GM12878 (cell line): ENCODE data around the gene PRSS27. TPM values are rescaled to one million over a fixed set of nuclear protein-coding genes. Genes with fewer than 3 reads are reported as not detected.

Experiments
- ATAC-seq: fragments of 200-7000 bp; cut with Tn5 transposase; 3 replicates; pipeline ENCODE4 v1.9.1; 2020; ENCODE audit warnings: mild to moderate bottlenecking, moderate library complexity
- BruUV-seq: library from RNA; stranded (reverse); fragments of 400-500 nt; replicated peaks from 2 replicates; lab custom pipeline; 2021; lab: Mats Ljungman, UMichigan
- CTCF ChIA-PET: fragments of 300-600 bp; sonication (Branson Sonifier 250); formaldehyde crosslinking; extraction: SDS; loops from one replicate; lab custom pipeline; 2021; ENCODE audit warnings: inconsistent platforms; lab: Yijun Ruan, JAX
- POLR2A ChIA-PET: fragments of 350-600 bp; formaldehyde crosslinking; extraction: SDS; loops from one replicate; lab custom pipeline; 2021; ENCODE audit warnings: inconsistent platforms; lab: Charles Lee
- RAD21 ChIA-PET: fragments of 300-600 bp; sonication (Branson Sonifier 250); formaldehyde crosslinking; loops from one replicate; lab custom pipeline; 2023; ENCODE audit warnings: antibody characterized with exemption; ENCODE audit not compliant: unreplicated experiment; lab: Charles Lee
- SMC1A ChIA-PET: fragments of 300-600 bp; sonication (Branson Sonifier 250); formaldehyde crosslinking; loops from one replicate; lab custom pipeline; 2023; ENCODE audit not compliant: unreplicated experiment, uncharacterized antibody; lab: Charles Lee
- DNase-seq: peaks from one replicate; pipeline ENCODE4 v3.0.0-alpha.2; 2011; ENCODE audit warnings: low read depth, low spot score
- FAIRE-seq: peaks from 3 replicates; lab custom pipeline; 2011; peaks lifted over from hg19 to GRCh38; lab: Jason Lieb, UNC
- H2AFZ ChIP-seq: 2 replicates; pipeline ENCODE4 v1.6.0; 2011; ENCODE audit warnings: low read depth, low read length, control low read depth; ENCODE audit not compliant: control insufficient read depth
- H3K27ac ChIP-seq: 2 replicates; pipeline ENCODE4 v1.5.1; 2011; ENCODE audit warnings: control low read depth; ENCODE audit not compliant: control insufficient read depth, insufficient read depth
- H3K27me3 ChIP-seq, 2 experiments: replicated peaks in 1 of 2; 2 replicates each; pipeline versions ENCODE4 v1.6.0 to v1.6.1; 2011; ENCODE audit warnings: low read length in 1 of 2; ENCODE audit not compliant: control insufficient read depth in 2 of 2, insufficient read depth in 2 of 2
- H3K36me3 ChIP-seq, 2 experiments: 2 replicates each; pipeline ENCODE4 v1.5.1; 2011; ENCODE audit warnings: low read length in 1 of 2; ENCODE audit not compliant: control insufficient read depth in 2 of 2, insufficient read depth in 2 of 2
- H3K4me1 ChIP-seq: 2 replicates; pipeline ENCODE4 v1.6.1; 2011; ENCODE audit warnings: mild to moderate bottlenecking, low read length, moderate library complexity, mixed read lengths; ENCODE audit not compliant: control insufficient read depth, insufficient read depth
- H3K4me2 ChIP-seq: 2 replicates; pipeline ENCODE4 v1.6.0; 2011; ENCODE audit warnings: control low read depth; ENCODE audit not compliant: control insufficient read depth, insufficient read depth
- H3K4me3 ChIP-seq: fragments of 200-600 bp; sonication (generic); 2 replicates; pipeline ENCODE4 v1.5.1; 2016
- H3K79me2 ChIP-seq: 2 replicates; pipeline ENCODE4 v1.6.0; 2011; ENCODE audit warnings: low read length; ENCODE audit not compliant: control insufficient read depth, insufficient read depth
- H3K9ac ChIP-seq: 2 replicates; pipeline ENCODE4 v1.8.0; 2011; ENCODE audit warnings: low read length, control low read depth, mixed read lengths; ENCODE audit not compliant: control insufficient read depth, insufficient read depth
- H3K9me3 ChIP-seq: replicated peaks from 3 replicates; pipeline ENCODE4 v1.5.1; 2011; ENCODE audit warnings: mild to moderate bottlenecking, low read length; ENCODE audit not compliant: control insufficient read depth, insufficient read depth
- H4K20me1 ChIP-seq: 2 replicates; pipeline ENCODE4 v1.6.0; 2011; ENCODE audit not compliant: control insufficient read depth, insufficient read depth
- BRCA1 ChIP-seq: IDR thresholded peaks from 2 replicates; pipeline ENCODE4 v1.6.1; 2011; ENCODE audit warnings: low read depth, low read length, improper control_type of control experiment
- CHD2 ChIP-seq: IDR thresholded peaks from 2 replicates; pipeline ENCODE4 v1.6.1; 2011; ENCODE audit warnings: low read depth, low read length, improper control_type of control experiment, borderline replicate concordance
- NR2C2 ChIP-seq: IDR thresholded peaks from 2 replicates; pipeline ENCODE4 v1.6.1; 2011; ENCODE audit warnings: borderline replicate concordance, low read depth; ENCODE audit not compliant: control insufficient read depth, insufficient read length
- NRF1 ChIP-seq: conservative IDR thresholded peaks from 2 replicates; pipeline ENCODE4 v1.6.1; 2011; ENCODE audit warnings: mild to moderate bottlenecking, low read depth, low read length, improper control_type of control experiment
- POLR2A ChIP-seq: IDR thresholded peaks from 2 replicates; pipeline ENCODE4 v1.6.1; 2011; ENCODE audit warnings: low read depth, mild to moderate bottlenecking, low read length
- POLR2AphosphoS2 ChIP-seq: IDR thresholded peaks from 2 replicates; pipeline ENCODE4 v1.6.1; 2011; ENCODE audit warnings: low read depth, mild to moderate bottlenecking, low read length, improper control_type of control experiment, moderate library complexity
- POLR2AphosphoS5 ChIP-seq: IDR thresholded peaks from 2 replicates; pipeline ENCODE4 v1.6.1; 2011; ENCODE audit warnings: mild to moderate bottlenecking, low read length, inconsistent platforms
- WGBS: methylation state at CpG from one replicate; pipeline ENCODE4 v1.1.6; 2016; ENCODE audit warnings: low lambda C conversion rate; ENCODE audit not compliant: insufficient replicate concordance, insufficient coverage; ENCODE audit errors: missing lambda C conversion rate; 5-methylcytosine and 5-hydroxymethylcytosine counted together
- in situ Hi-C: fragments of 300-500 bp; cut with MboI; formaldehyde crosslinking; loops from 9 replicates; pipeline ENCODE4 v1.14.3; 2018; ENCODE audit warnings: mixed read lengths
- intact Hi-C: fragments of 100-400 bp; cut with micrococcal nuclease; formaldehyde crosslinking; loops from one replicate; pipeline ENCODE4 v1.14.2; 2022; ENCODE audit not compliant: unreplicated experiment
- polyA plus RNA-seq, 11 experiments: library from polyadenylated mRNA; depleted of rRNA in 4 of 11; unstranded in 6 of 11; stranded (reverse) in 5 of 11; fragments of >200 nt; fragmentation: Nextera tagmentation in 4 of 11; fragmentation: Illumina TruSeq in 1 of 11; extraction: Ambion mirVana in 4 of 11; extraction: Trizol in 1 of 11; gene quantifications; 1 replicate in 1 of 11; 2 replicates in 10 of 11; pipeline versions ENCODE4 v1.2.1 to v1.2.3, GENCODE V29; 2011 to 2016; ENCODE audit warnings: inconsistent platforms in 2 of 11, missing spikeins in 2 of 11, low read depth in 1 of 11
- total RNA-seq, 4 experiments: library from RNA; depleted of rRNA in 3 of 4; stranded (reverse); fragments of >200 nt in 3 of 4; fragmentation: Illumina TruSeq in 1 of 4; extraction: Trizol in 1 of 4; gene quantifications; 2 replicates each; pipeline versions ENCODE4 v1.2.1 to v1.2.3, GENCODE V29; 2013 to 2021

PRSS27 gene
- total and polyA plus RNA-seq, 10 of the 15 experiments (the other 5 are each of a cell fraction or from before 2014, with no cell fraction given) = 0.18 to 1.8 (median 0.51) TPM; not detected in 2

DNA sequence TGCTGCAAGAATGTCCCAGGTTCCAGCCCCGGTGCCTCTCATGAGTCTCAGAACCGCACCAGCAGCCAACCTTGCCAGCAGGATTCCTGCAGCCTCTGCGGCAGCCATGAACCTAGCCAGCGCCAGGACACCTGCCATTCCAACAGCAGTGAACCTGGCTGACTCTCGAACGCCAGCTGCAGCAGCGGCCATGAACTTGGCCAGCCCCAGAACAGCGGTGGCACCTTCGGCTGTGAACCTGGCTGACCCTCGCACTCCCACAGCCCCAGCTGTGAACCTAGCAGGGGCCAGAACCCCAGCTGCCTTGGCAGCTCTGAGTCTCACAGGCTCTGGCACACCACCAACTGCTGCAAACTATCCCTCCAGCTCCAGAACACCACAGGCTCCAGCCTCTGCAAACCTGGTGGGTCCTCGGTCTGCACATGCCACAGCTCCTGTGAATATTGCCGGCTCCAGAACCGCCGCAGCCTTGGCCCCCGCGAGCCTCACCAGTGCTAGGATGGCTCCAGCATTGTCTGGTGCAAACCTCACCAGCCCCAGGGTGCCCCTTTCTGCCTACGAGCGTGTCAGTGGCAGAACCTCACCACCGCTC is 47.2 kb upstream of the PRSS27 start:
- intact Hi-C loops = no loop called here
- POLR2A ChIA-PET = interaction anchor here (0.8 to 1.0 kb wide), 2 partner anchors 9 to 13 kb away, joined by 4 read pairs; no protein-coding TSS in a partner anchor
- no peak for DNase-seq
- CTCF ChIA-PET = no interaction called here
- no peaks in the 10 kb centered on the region for H3K4me1 ChIP-seq
- FAIRE-seq = no peak
- TF ChIP-seq POLR2A (peak; percentile 42), POLR2AphosphoS5 (peak; percentile 13; the same call in 1 of the 2 replicates), CHD2 (no peak)
- TF ChIP-seq, all 136 proteins: peak for 2
- BruUV-seq = no TSS peak
- SMC1A ChIA-PET = no interaction called here
- no peak overlapping the region for H3K4me3 ChIP-seq
- peaks cover 14% of the 10 kb centered on the region for H3K79me2 ChIP-seq
- H3K9me3 ChIP-seq = peaks cover 2% of the 10 kb centered on the region; the same call in 1 of the 3 replicates
- no peak overlapping the region for H3K4me2 ChIP-seq
- in situ Hi-C loops = no loop called here
- peaks cover 2% of the 10 kb centered on the region for H4K20me1 ChIP-seq
- no peak for ATAC-seq
- peaks cover 70 to 73% of the 10 kb centered on the region in 2 experiments for H3K36me3 ChIP-seq
- H2AFZ ChIP-seq = no peak overlapping the region
- no peak overlapping the region for H3K27ac ChIP-seq
- RAD21 ChIA-PET = no interaction called here
- H3K27me3 ChIP-seq = no peaks in the 10 kb centered on the region
- no peak overlapping the region for H3K9ac ChIP-seq
- WGBS = 94% methylated on average over 19 of the region's 19 CpGs

DNA sequence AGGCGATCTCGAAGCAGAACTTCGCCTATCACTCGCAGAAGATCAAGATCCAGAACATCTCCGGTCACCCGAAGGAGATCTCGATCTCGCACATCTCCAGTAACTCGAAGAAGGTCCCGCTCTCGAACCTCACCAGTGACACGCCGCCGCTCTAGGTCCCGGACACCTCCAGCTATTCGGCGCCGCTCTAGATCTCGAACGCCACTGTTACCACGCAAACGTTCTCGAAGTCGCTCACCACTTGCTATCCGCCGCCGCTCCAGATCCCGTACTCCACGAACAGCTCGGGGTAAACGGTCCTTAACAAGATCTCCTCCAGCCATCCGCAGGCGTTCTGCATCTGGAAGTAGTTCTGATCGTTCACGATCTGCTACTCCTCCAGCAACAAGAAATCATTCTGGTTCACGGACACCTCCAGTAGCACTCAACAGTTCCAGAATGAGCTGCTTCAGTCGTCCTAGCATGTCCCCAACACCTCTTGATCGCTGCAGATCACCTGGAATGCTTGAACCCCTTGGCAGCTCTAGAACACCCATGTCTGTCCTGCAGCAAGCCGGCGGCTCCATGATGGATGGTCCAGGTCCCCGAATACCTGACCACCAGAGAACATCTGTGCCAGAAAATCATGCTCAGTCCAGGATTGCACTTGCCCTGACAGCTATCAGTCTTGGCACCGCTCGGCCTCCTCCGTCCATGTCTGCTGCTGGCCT is 46.6 kb upstream of the PRSS27 start:
- POLR2A ChIA-PET = interaction anchor here (0.8 to 1.0 kb wide), 2 partner anchors 9 to 12 kb away, joined by 4 read pairs; no protein-coding TSS in a partner anchor
- H3K79me2 ChIP-seq = peaks cover 17% of the 10 kb centered on the region
- no peak overlapping the region for H2AFZ ChIP-seq
- DNase-seq (no peak), ATAC-seq (no peak), FAIRE-seq (no peak)
- intact Hi-C loops (no loop called here), in situ Hi-C loops (no loop called here)
- WGBS = 96% methylated on average over 38 of the region's 44 CpGs
- TF ChIP-seq POLR2A = peak; percentile 43
- TF ChIP-seq BRCA1 = no peak
- TF ChIP-seq NR2C2 = no peak
- 0 out of 2 replicates have a peak, but pooled peaks have one; percentile 9 for TF ChIP-seq POLR2AphosphoS2
- TF ChIP-seq POLR2AphosphoS5 = peak; percentile 63
- TF ChIP-seq NRF1 = no peak
- H3K4me1 ChIP-seq = no peaks in the 10 kb centered on the region
- RAD21 ChIA-PET = no interaction called here
- SMC1A ChIA-PET = no interaction called here
- no TSS peak for BruUV-seq
- no peak overlapping the region for H3K4me2 ChIP-seq
- H3K9me3 ChIP-seq = peaks cover 2% of the 10 kb centered on the region; the same call in 1 of the 3 replicates
- no peak overlapping the region for H3K27ac ChIP-seq
- H3K27me3 ChIP-seq = no peaks in the 10 kb centered on the region
- CTCF ChIA-PET = interaction anchor here (0.6 kb wide), 1 partner anchor 108 kb away, joined by 3 read pairs; no protein-coding TSS in a partner anchor
- H3K36me3 ChIP-seq = peaks cover 72 to 74% of the 10 kb centered on the region in 2 experiments
- peaks cover 2% of the 10 kb centered on the region for H4K20me1 ChIP-seq
- no peak overlapping the region for H3K9ac ChIP-seq
- H3K4me3 ChIP-seq = no peak overlapping the region
